Muscle layer of duodenum (tissue), 2 donors: ENCODE results near the gene ADIPOQ.
"Not testable (repeated sequence)": the region's sequence is repeated elsewhere in the genome, so short reads cannot be mapped to it uniquely, and the experiment has no call there.

Source experiments
- H3K27ac ChIP-seq: one replicate; pipeline ENCODE4 v1.7.0; 2013; ENCODE audit warnings: mild to moderate bottlenecking, low read length
- H3K27me3 ChIP-seq: one replicate; pipeline ENCODE4 v1.7.0; 2013; ENCODE audit warnings: low read depth, mild to moderate bottlenecking, control low read depth, low read length
- H3K36me3 ChIP-seq, 2 donors: one replicate each; pipeline ENCODE4 v1.7.0; 2013; ENCODE audit warnings: low read length in 2 of 2, control low read depth in 1 of 2, mild to moderate bottlenecking in 1 of 2; ENCODE audit not compliant: insufficient read depth in 2 of 2, control insufficient read depth in 1 of 2
- H3K4me1 ChIP-seq, 2 donors: one replicate each; pipeline ENCODE4 v1.7.0; 2013; ENCODE audit warnings: low read length in 2 of 2, mild to moderate bottlenecking in 2 of 2, control low read depth in 1 of 2, moderate library complexity in 1 of 2; ENCODE audit not compliant: insufficient read depth in 2 of 2, control insufficient read depth in 1 of 2
- H3K4me3 ChIP-seq, 2 donors: one replicate each; pipeline ENCODE4 v1.7.0; 2013; ENCODE audit warnings: low read length in 2 of 2, low read depth in 1 of 2, mild to moderate bottlenecking in 1 of 2
- H3K9me3 ChIP-seq, 2 donors: one replicate each; pipeline ENCODE4 v1.7.0; 2013; ENCODE audit warnings: low read length in 2 of 2, control low read depth in 1 of 2, mild to moderate bottlenecking in 1 of 2; ENCODE audit not compliant: control insufficient read depth in 1 of 2
- donor health status: healthy.

ADIPOQ gene

DNA sequence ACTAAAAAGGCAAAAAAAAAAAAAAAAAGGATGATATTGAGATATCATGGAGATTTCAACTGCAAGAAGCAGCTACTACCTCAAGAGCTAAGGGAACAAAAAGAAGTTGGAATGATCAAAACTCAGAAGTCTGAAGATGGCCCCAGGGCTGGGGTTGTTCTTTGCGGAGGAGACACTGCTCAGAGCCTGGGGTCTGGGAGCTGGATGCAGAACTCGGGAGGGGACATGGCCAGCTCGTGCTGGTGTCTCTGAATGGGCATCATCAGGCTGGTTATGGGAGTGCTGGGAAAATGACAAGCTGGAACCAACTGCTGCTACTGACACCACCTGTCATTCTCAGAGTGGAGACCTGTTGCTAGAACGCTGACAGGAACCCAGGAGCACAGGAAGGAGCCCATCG is 14.2 kb upstream of the ADIPOQ start:
- H3K4me1 ChIP-seq: peaks cover 0 to 11% of the 10 kb centered on the region in 2 donors
- no peaks in the 10 kb centered on the region for H3K36me3 ChIP-seq
- no peaks in the 10 kb centered on the region for H3K9me3 ChIP-seq
- no peak overlapping the region for H3K4me3 ChIP-seq
- no peak overlapping the region for H3K27ac ChIP-seq
- peaks cover 44% of the 10 kb centered on the region for H3K27me3 ChIP-seq

DNA sequence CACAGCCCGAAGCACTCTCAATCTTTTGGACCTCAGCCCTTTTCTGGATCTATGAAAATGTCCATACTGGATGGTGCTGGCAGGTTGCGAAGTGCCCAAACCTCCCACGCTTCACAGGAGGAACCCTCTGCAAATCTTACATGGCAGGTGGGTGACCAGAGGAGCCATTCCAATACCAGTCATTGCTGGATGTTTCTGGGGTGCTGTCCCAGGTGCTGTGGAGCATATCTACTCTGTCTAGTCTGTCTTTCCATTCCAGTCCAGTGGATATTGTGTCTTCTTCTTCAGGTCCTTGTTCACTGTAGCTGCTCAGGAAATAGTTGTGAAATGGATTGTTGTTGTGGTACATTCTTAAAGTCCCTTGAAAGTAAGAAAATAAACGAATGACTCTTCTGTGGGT is 10.7 kb upstream of the ADIPOQ start:
- H3K4me1 ChIP-seq: peaks cover 0 to 5% of the 10 kb centered on the region in 2 donors
- no peaks in the 10 kb centered on the region for H3K36me3 ChIP-seq
- H3K9me3 ChIP-seq: no peaks in the 10 kb centered on the region
- H3K27ac ChIP-seq: no peak overlapping the region
- no peak overlapping the region for H3K4me3 ChIP-seq
- peaks cover 22% of the 10 kb centered on the region for H3K27me3 ChIP-seq

DNA sequence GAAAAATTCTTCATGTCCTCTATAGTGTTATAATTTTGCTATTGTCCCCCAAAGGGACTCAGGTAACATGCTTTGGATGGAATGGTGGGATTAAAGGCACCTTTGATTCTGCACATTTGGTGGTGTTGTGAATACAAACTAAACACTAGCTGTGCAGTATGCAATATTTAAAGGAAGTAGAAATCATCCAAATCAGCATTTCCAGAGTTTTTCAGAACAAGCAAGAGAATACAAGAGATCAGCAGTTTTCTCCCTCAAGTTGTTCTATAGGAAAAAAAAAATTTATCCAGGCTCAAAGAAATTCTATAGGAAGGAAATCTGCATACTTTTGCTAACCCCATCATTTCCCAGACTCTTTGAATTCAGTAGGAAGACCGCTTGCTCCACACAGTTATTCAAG is 10.2 kb upstream of the ADIPOQ start:
- H3K9me3 ChIP-seq: no peaks in the 10 kb centered on the region
- no peak overlapping the region for H3K4me3 ChIP-seq
- no peaks in the 10 kb centered on the region for H3K36me3 ChIP-seq
- H3K27ac ChIP-seq: no peak overlapping the region
- peaks cover 0 to 5% of the 10 kb centered on the region in 2 donors for H3K4me1 ChIP-seq
- H3K27me3 ChIP-seq: peaks cover 22% of the 10 kb centered on the region

DNA sequence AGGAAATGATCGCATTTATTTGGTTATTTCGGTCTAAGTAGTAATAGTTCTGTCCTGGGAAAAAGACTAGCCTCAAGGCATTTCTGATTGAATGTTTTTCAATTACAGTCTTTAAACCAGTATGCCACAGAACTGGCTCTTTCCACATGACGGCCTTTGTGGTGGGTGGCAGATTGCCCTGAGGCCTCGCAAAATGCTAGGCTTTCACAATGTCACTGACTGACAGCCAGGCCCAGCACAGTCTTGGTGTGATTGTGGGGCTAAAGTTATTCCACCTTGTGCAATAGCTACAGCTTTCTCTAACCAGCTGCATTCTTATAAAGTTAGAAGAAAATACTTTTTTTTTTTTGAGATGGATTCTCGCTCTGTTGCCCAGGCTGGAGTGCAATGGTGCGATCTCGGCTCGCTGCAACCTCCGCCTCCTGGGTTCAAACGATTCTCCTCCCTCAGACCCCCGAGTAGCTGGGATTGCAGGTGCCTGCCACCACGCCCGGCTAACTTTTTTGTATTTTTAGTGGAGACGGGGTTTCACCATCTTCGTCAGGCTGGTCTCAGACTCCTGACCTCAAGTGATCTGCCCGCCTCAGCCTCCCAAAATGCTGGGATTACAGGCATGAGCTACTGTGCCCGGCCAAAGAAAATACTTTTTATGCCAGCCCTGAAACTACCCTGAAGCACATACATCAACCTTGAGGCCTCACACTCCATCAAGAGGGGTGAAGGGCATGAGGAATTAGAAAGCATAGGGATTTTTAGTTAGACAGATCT is 2.5 kb upstream of the ADIPOQ start:
- H3K9me3 ChIP-seq: no peaks in the 10 kb centered on the region
- H3K36me3 ChIP-seq: no peaks in the 10 kb centered on the region
- no peaks in the 10 kb centered on the region for H3K4me1 ChIP-seq
- no peak overlapping the region for H3K27ac ChIP-seq
- no peaks in the 10 kb centered on the region for H3K27me3 ChIP-seq
- no peak overlapping the region for H3K4me3 ChIP-seq

DNA sequence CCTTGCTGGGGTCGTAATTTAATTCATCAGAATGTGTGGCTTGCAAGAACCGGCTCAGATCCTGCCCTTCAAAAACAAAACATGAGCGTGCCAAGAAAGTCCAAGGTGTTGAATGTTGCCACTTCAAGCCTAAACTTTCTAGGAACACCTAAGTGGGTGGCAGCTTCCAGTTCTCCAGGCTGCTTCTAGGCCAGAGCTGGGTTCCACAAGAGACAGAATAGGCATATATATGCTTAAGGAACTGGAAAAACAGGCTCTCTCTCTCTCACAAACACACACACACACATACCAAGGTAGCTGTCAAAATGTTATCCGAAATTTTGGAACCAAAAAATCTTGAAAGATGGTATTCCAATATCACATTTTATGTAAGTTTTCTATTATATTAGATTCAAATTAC is 890 bp upstream of the ADIPOQ start:
- Histone ChIP-seq H3K27me3 (no peaks in the 10 kb centered on the region), H3K27ac (no peak overlapping the region), H3K4me3 (no peak overlapping the region), H3K36me3 (no peaks in the 10 kb centered on the region), H3K9me3 (no peaks in the 10 kb centered on the region), H3K4me1 (no peaks in the 10 kb centered on the region)

DNA sequence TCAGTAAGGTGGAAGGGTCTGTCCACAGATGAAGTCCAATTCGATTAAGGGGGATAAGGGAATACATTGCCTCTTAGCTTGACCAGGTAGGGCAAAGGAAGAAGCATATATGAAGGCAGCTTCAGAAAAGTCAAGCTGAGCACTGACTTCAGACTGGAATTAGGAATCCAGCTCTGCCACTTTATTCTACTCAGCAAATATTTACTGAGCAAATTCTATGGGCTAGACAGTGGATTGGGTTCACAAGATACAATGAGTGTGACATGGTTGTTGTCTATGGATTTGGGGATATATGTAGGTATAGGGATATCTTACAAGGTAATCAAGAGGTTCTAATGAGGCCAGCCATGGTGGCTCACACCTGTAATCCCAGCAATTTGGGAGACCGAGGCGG is 526 bp downstream of the ADIPOQ start:
- Histone ChIP-seq H3K27me3 (no peaks in the 10 kb centered on the region), H3K27ac (no peak overlapping the region), H3K9me3 (no peaks in the 10 kb centered on the region), H3K36me3 (no peaks in the 10 kb centered on the region), H3K4me3 (no peak overlapping the region), H3K4me1 (no peaks in the 10 kb centered on the region)

DNA sequence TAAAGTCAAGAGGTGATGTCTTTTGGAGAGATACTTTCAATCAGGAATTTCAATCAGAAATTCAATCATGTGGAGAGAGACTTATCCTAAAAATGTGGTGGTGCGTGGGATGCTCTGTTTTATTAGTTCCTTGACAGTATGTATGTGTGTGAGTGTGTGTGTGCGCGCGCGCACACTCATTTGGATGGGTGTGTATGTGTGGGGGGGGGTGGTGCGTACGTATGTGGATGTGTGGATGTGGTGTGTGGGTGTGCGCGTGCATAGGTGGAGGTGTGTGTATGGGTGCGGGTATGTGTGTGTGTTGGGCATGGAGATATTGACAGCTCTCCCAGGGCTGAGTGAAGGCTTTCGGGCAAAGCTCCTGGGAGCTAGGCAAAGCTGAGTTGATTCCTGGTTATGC is 2.4 kb downstream of the ADIPOQ start:
- Histone ChIP-seq H3K4me3 (no peak overlapping the region), H3K27me3 (no peaks in the 10 kb centered on the region), H3K4me1 (no peaks in the 10 kb centered on the region), H3K9me3 (no peaks in the 10 kb centered on the region), H3K27ac (no peak overlapping the region), H3K36me3 (no peaks in the 10 kb centered on the region)

DNA sequence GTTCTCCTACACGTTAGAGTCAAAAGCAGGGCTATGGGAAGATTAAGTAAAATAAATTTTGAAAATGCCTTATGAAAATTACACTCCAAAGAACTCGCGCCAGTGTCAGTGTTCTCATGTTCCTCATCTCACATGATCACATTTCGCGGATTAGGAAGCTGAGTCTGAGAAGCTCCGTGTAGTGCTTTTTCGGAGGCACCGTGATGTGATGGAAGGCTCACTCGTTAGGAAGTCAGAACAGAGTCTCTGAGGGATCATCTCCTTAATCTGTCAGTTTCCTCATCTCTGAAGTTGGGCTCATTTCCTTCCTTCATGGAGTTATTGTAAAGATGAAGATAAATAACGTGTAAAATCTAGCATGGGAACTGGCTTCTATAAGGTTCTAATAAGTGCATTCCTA is 3.2 kb downstream of the ADIPOQ start:
- Histone ChIP-seq H3K36me3 (no peaks in the 10 kb centered on the region), H3K9me3 (no peaks in the 10 kb centered on the region), H3K27me3 (no peaks in the 10 kb centered on the region), H3K27ac (no peak overlapping the region), H3K4me1 (no peaks in the 10 kb centered on the region), H3K4me3 (no peak overlapping the region)

DNA sequence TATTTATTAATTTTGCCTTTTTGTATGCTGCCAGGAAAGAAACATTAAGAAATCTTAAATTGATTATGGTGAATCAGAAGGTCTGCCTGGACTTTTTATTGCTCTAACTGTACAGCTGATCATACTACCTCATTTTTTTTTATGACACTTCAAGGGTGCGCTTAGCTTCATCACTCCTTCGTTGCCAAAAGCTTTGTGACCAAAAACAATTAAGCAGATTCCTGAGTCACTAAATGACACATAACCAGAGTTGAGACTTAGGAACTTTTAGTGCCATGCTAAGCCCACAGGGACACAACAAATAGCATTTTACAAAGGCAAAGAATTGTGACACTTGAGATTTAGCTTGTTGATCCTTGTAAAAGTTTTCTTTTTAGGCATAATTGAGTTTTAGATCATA is 4.9 kb downstream of the ADIPOQ start:
- Histone ChIP-seq H3K27me3 (no peaks in the 10 kb centered on the region), H3K36me3 (no peaks in the 10 kb centered on the region), H3K9me3 (no peaks in the 10 kb centered on the region), H3K27ac (no peak overlapping the region), H3K4me1 (no peaks in the 10 kb centered on the region), H3K4me3 (no peak overlapping the region)

DNA sequence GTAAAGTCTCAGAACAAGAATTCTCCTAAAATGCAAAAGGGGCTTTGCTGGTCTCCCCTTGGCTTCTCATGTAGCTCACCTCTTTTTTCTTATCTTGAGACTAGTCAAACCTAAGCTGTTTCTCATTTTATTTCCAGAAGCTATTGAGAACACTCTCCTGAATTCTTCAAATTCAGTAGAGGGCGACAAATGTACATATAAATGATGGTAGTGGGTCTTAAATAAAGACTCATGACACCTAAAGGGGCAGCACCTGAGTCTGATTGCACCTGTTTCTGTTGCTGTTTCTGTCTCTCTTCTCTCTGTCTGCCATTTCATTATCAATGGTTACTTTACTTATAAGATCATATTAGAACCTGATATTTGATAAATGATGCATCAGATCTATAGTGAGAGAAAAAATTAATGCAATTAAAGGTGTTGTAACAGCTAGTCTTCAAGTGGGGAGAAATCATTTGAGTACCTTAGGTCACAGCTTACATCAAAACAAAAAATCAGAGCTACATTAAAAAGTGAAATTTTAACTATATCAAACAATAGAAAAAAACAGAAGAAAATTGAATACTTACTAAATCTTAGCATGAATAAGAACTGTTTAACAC is 7.0 kb downstream of the ADIPOQ start:
- Histone ChIP-seq H3K36me3 (no peaks in the 10 kb centered on the region), H3K9me3 (no peaks in the 10 kb centered on the region), H3K4me1 (no peaks in the 10 kb centered on the region), H3K27ac (no peak overlapping the region), H3K4me3 (no peak overlapping the region), H3K27me3 (no peaks in the 10 kb centered on the region)

DNA sequence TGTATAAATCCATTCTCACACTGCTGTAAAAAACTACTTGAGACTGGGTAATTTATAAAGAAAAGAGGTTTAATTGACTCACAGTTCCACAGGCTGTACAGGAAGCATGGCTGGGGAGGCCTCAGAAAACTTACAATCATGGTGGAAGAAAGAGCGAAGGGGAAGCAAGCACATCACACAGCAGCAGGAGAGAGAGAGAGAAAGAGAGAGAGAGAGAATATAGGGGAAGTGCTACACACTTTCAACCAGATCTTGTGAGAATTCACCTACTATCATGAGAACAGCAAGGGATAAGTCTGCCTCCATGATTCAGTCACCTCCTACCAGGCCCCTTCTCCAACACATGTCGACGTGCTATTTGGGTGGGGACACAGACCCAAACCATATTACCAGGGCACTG is 9.3 kb downstream of the ADIPOQ start:
- not testable (repeated sequence) for H3K4me3 ChIP-seq, H3K27me3 ChIP-seq, H3K4me1 ChIP-seq, H3K36me3 ChIP-seq, H3K9me3 ChIP-seq, H3K27ac ChIP-seq

DNA sequence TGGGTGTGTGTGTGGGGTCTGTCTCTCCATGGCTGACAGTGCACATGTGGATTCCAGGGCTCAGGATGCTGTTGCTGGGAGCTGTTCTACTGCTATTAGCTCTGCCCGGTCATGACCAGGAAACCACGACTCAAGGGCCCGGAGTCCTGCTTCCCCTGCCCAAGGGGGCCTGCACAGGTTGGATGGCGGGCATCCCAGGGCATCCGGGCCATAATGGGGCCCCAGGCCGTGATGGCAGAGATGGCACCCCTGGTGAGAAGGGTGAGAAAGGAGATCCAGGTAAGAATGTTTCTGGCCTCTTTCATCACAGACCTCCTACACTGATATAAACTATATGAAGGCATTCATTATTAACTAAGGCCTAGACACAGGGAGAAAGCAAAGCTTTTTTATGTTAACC is 10.5 kb downstream of the ADIPOQ start:
- Histone ChIP-seq H3K27me3 (no peaks in the 10 kb centered on the region), H3K4me3 (no peak overlapping the region), H3K9me3 (peaks cover 0 to 4% of the 10 kb centered on the region in 2 donors), H3K4me1 (no peaks in the 10 kb centered on the region), H3K36me3 (no peaks in the 10 kb centered on the region), H3K27ac (no peak overlapping the region)
